Heart right ventricle (tissue), 16 donors: ENCODE results near the gene CCDC28B. TPM values are rescaled to one million over a fixed set of nuclear protein-coding genes. Genes with fewer than 3 reads are reported as not detected.
"Not testable (repeated sequence)": the region's sequence is repeated elsewhere in the genome, so short reads cannot be mapped to it uniquely, and the experiment has no call there.

Experiments used
- ATAC-seq, 8 donors: fragments of 200-7000 bp; cut with Tn5 transposase; one replicate each; pipeline ENCODE4 v1.9.1; 2020; ENCODE audit warnings: mild to moderate bottlenecking in 8 of 8, moderate library complexity in 8 of 8, moderate number of reproducible peaks in 1 of 8
- DNase-seq, 2 donors: peaks; one replicate each; pipeline ENCODE4 v3.0.0-alpha.2; 2020
- H3K27ac ChIP-seq, 10 donors: fragments of 200-600 bp; sonication (generic) in 2 of 10; one replicate each; pipeline versions ENCODE4 v1.5.0 to v1.8.0; 2020 to 2022; ENCODE audit warnings: mild to moderate bottlenecking in 3 of 10
- H3K27me3 ChIP-seq, 7 donors: fragments of 200-600 bp; one replicate each; pipeline ENCODE4 v1.8.0; 2021 to 2022; ENCODE audit warnings: mild to moderate bottlenecking in 2 of 7
- H3K36me3 ChIP-seq, 9 donors: fragments of 200-600 bp; sonication (generic) in 1 of 9; one replicate each; pipeline versions ENCODE4 v1.5.0 to v1.8.0; 2020 to 2022; ENCODE audit warnings: mild to moderate bottlenecking in 2 of 9
- H3K4me1 ChIP-seq, 9 donors: fragments of 200-600 bp; sonication (generic) in 1 of 9; one replicate each; pipeline versions ENCODE4 v1.5.0 to v1.8.0; 2020 to 2022; ENCODE audit warnings: mild to moderate bottlenecking in 4 of 9
- H3K4me3 ChIP-seq, 10 donors: fragments of 200-600 bp; sonication (generic) in 2 of 10; one replicate each; pipeline versions ENCODE4 v1.5.0 to v1.8.0; 2020 to 2022; ENCODE audit warnings: mild to moderate bottlenecking in 7 of 10, moderate library complexity in 2 of 10
- H3K9me3 ChIP-seq, 11 donors: fragments of 200-600 bp in 10 of 11; sonication (generic) in 2 of 11; one replicate each; pipeline versions ENCODE4 v1.5.0 to v1.8.0; 2013 to 2022; ENCODE audit warnings: mild to moderate bottlenecking in 2 of 11, control low read depth in 1 of 11, moderate library complexity in 1 of 11
- CTCF ChIP-seq, 9 donors: fragments of 200-600 bp; sonication (generic) in 2 of 9; IDR thresholded peaks; one replicate each; pipeline versions ENCODE4 v1.5.0 to v1.8.0; 2021 to 2022; ENCODE audit warnings: antibody characterized with exemption in 9 of 9, mild to moderate bottlenecking in 5 of 9, moderate library complexity in 1 of 9
- WGBS, 2 donors: extraction: QIAGEN DNeasy Blood & Tissue Kit; methylation state at CpG; one replicate each; pipeline ENCODE4 v1.1.7; 2013; ENCODE audit warnings: inconsistent platforms in 1 of 2; 5-methylcytosine and 5-hydroxymethylcytosine counted together
- intact Hi-C, 10 donors: fragments of 100-400 bp; cut with DNase I; formaldehyde crosslinking; loops; one replicate each; pipeline versions ENCODE4 v1.11.1 to v1.14.2; 2022
- polyA plus RNA-seq, 2 donors: library from polyadenylated mRNA; stranded (reverse); fragments of 200-250 nt; gene quantifications; one replicate each; pipeline ENCODE4 v1.2.3, GENCODE V29; 2013
- total RNA-seq, 10 donors: library from RNA; stranded (reverse); fragmentation: NEBNext Ultra II Directional in 3 of 10; extraction: Animal tissue kit (Norgen Biotek cat#: 25700) in 3 of 10; gene quantifications; one replicate each; pipeline versions ENCODE4 v1.2.1 to v1.2.4, GENCODE V29; 2021 to 2023
- donor health status: Arrhythmogenic right ventricular cardiomyopathy.
- donor health status: ischemic (EF 13 %, LVEDD 7.1; RV severe dilation, severe dysfunction).
- donor health status: healthy with polysubstance abuse.
- donor health status: DM: no; HTN: yes; CAD: no.
- donor health status: DM: no; HTN: no; CAD: no.
- donor health status: ischemic (EF 25% LVEDD 6.9; RV normal size, moderate dysfunction).
- donor health status: ischemic (EF 25% LVEDD 5.7; RV mildly dilated, moderate dysfunction).
- donor health status: healthy.
- donor health status: DM: yes; HTN: yes; CAD: no.
- donor health status: Ischemic cardiomyopathy.
- donor health status: ischemic (EF 35%, LVEDD 5.7; RV mildly dilated, moderate dysfunction).
- donor health status: nonischemic (EF 11% LVEDD 7.7; RV severe dilation, severe dysfunction).
- donor health status: DM: yes; HTN: yes; CAD: no.
- donor health status: PGD.
- donor health status: ischemic (EF 29% LVEDD 5.4; RV normal size, mild dysfunction).
- donor health status: nonischemic (EF 23%, LVEDD 6.1; RV moderate dilation, normal function).

Gene CCDC28B
- total and polyA plus RNA-seq, 12 donors = 11.8 to 42.7 (median 17.7) TPM

- Histone ChIP-seq H3K4me3 (no peak overlapping the region), H3K27ac (no peak overlapping the region), H3K4me1 (no peaks in the 10 kb centered on the region), H3K27me3 (no peaks in the 10 kb centered on the region), H3K9me3 (no peaks in the 10 kb centered on the region), H3K36me3 (peaks cover 0 to 100% (median 77%) of the 10 kb centered on the region in 9 donors)
- TF ChIP-seq CTCF (IDR thresholded peaks at IDR 0.05) = no peak
- intact Hi-C loops = no loop called here
- 97 to 100% methylated on average over 2 of the region's 2 CpGs for WGBS, 2 donors
- DNase-seq (no peak), ATAC-seq (no peak)
Observed at GRCh38 chr1:32163405-32163804, 37.0 kb upstream of the CCDC28B start.

GRCh38 chr1:32165633-32166032 lies 34.8 kb upstream of the CCDC28B start:
- ATAC-seq, H3K9me3 ChIP-seq, DNase-seq, H3K27ac ChIP-seq, intact Hi-C loops, H3K4me3 ChIP-seq, H3K27me3 ChIP-seq, H3K4me1 ChIP-seq: not testable (repeated sequence)
- 79 to 82% methylated on average over 10 of the region's 10 CpGs for WGBS, 2 donors
- peaks cover 0 to 100% (median 77%) of the 10 kb centered on the region in 9 donors for H3K36me3 ChIP-seq

- 59 to 69% methylated on average over 4 of the region's 4 CpGs for WGBS, 2 donors
- DNase-seq (no peak), ATAC-seq (no peak)
- Histone ChIP-seq H3K4me3 (no peak overlapping the region), H3K27me3 (no peaks in the 10 kb centered on the region), H3K27ac (no peak overlapping the region), H3K4me1 (peaks cover 0 to 8% (median 0%) of the 10 kb centered on the region in 9 donors), H3K9me3 (no peaks in the 10 kb centered on the region), H3K36me3 (peaks cover 0 to 93% (median 56%) of the 10 kb centered on the region in 9 donors)
- intact Hi-C loops = loop anchor here in 1 of 10 donors (10.0 kb wide), 1 partner anchor 56 kb away; no protein-coding TSS in a partner anchor
- no peak for TF ChIP-seq CTCF (IDR thresholded peaks at IDR 0.05)
Observed at GRCh38 chr1:32170991-32171390, 29.4 kb upstream of the CCDC28B start.

GRCh38 chr1:32172621-32173245 lies 27.7 kb upstream of the CCDC28B start:
- Histone ChIP-seq H3K9me3 (no peaks in the 10 kb centered on the region), H3K36me3 (peaks cover 0 to 80% (median 41%) of the 10 kb centered on the region in 9 donors), H3K4me3 (no peak overlapping the region), H3K27me3 (no peaks in the 10 kb centered on the region), H3K4me1 (peaks cover 0 to 8% (median 0%) of the 10 kb centered on the region in 9 donors), H3K27ac (peak overlapping the region in 3 of 10 donors; percentile 29 to 52 (median 39))
- intact Hi-C loops = loop anchor here in 1 of 10 donors (10.0 kb wide), 1 partner anchor 58 kb away; no protein-coding TSS in a partner anchor
- TF ChIP-seq CTCF (IDR thresholded peaks at IDR 0.05) = no peak
- WGBS, 2 donors = 92 to 97% methylated on average over 1 of the region's 1 CpG
- DNase-seq (no peak), ATAC-seq (no peak)
